Glomerular visceral epithelial cell (primary cell): ENCODE results near the gene TEAD1.
"Not testable (repeated sequence)": the region's sequence is repeated elsewhere in the genome, so short reads cannot be mapped to it uniquely, and the experiment has no call there.

ENCODE experiments used
- DNase-seq: peaks from one replicate; pipeline ENCODE4 v3.0.0-alpha.2; 2016; ENCODE audit errors: extremely low spot score

The TEAD1 gene

DNA sequence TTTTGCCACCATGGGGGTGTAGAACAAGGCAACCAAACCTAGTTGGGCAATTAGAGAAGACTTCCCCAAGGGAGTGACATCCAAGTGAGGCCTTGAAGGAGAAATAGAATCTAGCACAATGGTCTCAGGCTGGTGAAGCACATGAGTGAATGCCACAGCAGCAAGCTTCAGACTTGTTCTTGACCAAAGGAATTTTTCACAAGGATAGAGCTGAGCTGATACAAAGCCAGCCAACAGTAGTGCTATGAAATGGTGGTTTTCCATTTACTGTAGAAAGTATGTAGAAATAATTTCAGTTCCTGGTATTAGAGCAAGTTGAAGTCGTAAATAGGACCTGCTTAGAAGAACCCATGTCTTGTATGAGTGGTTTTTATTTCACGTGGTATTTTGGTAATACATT lies 186.6 kb downstream of the TEAD1 start:
- no peak for DNase-seq

- DNase-seq: peak; percentile 65
Observed at GRCh38 chr11:12862696-12863469, 188.7 kb downstream of the TEAD1 start.

- no peak for DNase-seq
Observed at GRCh38 chr11:12863605-12864121, 189.4 kb downstream of the TEAD1 start.

- DNase-seq: peak; percentile 34
Observed at GRCh38 chr11:12864316-12865156, 190.3 kb downstream of the TEAD1 start.

- no peak for DNase-seq
Observed at GRCh38 chr11:12865863-12866595, 191.8 kb downstream of the TEAD1 start.

DNA sequence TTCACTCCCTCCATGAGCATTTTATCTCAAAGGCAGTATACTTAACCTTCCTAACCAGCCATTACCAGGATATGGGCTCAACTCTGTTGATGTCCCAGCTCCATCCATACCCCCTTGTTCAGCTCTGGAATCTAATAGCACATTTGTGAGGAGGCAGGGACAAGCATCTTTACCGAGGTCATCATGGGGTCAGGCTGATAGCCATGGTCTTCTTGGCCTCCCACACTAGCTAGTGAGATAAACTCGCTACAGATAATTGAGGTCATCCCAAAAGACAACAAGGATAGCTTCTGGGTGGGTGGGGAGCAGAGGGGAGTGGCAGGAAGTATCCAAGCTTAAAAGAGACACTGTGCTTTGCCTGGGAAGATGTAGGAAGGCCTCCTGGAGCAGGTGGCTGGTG lies 193.3 kb downstream of the TEAD1 start:
- no peak for DNase-seq

- DNase-seq: no peak
Observed at GRCh38 chr11:12868315-12869073, 194.3 kb downstream of the TEAD1 start.

- DNase-seq: no peak
Observed at GRCh38 chr11:12871241-12871640, 197.0 kb downstream of the TEAD1 start.

- no peak for DNase-seq
Observed at GRCh38 chr11:12871788-12872321, 197.6 kb downstream of the TEAD1 start.

DNA sequence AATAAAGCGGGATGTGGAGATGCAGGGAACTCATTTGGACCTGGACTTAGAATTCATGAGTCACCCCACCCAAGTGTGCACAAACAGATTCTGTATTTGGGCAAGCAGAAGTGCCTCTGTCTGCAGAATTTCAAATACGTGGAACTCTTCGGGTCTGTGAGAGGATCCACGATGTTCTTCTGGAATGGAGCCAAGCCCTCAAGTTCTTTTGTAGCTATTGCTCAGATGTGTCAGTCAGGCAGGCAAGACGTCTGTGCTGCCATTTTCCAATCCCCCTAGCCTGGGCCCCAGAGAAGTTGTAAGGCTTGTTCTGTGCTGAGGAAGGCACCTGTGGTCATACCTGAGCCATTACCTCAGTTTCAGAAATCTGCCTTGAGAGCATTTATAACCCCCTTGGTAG lies 202.1 kb downstream of the TEAD1 start:
- no peak for DNase-seq

DNA sequence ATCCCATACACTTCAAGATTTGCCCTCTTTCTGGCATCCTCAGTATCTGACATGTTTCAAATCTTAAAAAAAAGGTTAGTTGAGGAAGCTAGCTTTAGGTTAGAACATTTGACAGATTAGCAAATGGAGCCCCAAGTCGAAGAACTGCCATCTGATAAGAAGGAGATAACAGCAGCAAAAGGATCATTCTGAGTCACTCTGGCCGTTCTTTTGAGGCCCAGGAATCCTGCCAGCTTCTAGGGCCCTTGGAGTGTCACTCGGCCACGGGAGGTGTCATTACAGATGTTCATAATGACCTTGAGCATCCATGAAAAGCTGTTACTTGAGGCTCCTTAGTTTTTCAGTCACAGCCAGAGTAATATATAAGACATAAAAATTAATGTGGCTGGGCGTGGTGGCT lies 202.8 kb downstream of the TEAD1 start:
- no peak for DNase-seq

DNA sequence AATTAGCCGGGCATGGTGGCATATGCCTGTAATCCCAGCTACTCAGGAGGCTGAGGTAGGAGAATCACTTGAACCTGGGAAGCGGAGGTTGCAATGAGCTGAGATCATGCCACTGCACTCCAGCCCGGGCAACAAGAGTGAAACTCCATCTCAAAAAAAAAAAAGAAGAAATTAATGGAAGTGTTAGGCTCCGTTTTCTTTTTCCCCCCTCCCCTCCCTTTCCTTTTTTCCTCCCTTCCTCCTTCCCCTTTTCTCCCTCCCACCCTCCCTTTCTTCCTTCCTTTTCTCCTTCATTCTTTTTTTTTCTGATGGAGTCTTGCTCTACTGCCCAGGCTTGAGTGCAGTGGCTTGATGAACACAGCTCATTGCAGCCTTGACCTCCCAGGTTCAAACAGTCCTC lies 203.3 kb downstream of the TEAD1 start:
- DNase-seq: not testable (repeated sequence)

DNA sequence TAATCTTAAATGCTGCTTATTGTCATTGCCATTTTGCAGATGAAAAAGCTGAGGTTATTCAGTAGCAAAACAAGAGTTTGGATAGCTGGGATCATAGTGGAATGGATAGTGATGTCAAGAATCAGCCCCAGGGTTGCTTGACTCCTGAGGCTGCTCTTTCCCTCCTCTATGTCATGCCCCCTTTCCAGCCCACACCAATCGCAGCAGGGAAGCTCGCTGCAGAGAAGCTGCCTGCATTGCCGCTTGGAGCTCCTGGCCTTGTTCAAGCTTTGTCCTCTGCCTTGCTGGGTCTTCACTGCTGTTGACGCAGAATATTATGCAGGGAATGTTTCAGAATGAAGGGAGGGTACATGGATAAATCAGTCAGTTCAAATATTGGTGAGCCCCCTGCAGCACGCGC lies 206.1 kb downstream of the TEAD1 start:
- no peak for DNase-seq

- no peak for DNase-seq
Observed at GRCh38 chr11:12882670-12883069, 208.4 kb downstream of the TEAD1 start.

DNA sequence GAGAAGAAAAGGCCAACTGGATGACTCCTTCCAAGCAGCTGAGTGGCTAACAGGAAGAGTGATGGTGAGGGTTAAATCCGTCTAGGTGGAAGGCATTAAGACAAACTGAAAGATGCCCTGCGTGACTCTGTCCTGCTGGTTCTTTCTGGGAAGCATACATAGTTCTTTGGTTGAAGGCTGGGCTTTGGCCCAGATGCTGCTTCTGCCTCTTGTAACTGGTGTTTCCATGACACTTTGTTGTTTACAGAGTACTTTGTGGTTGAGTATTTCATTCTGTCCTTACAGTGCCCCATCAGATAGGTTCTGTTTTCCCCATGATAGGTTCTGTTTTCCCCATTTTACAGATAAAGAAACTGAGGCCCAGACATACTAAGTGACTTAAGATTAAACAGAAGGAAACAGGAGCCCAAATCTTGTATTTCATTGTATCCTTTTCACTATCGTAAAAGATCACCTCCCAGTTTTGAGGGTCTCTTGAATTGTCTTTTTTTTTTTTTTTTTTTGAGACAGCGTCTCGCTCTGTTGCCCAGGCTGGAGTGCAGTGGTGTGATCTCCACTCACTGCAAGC lies 210.6 kb downstream of the TEAD1 start:
- no peak for DNase-seq

GRCh38 chr11:12885717-12886239 lies 211.6 kb downstream of the TEAD1 start:
- DNase-seq: no peak

- no peak for DNase-seq
Observed at GRCh38 chr11:12886508-12886907, 212.3 kb downstream of the TEAD1 start.

GRCh38 chr11:12888525-12889158 lies 214.4 kb downstream of the TEAD1 start:
- DNase-seq: peak; percentile 83

- DNase-seq: peak; percentile 65
Observed at GRCh38 chr11:12889243-12889642, 215.0 kb downstream of the TEAD1 start.

GRCh38 chr11:12890476-12890875 lies 216.3 kb downstream of the TEAD1 start:
- DNase-seq: no peak
